GM21423 (cell line): Measurements from ENCODE around the gene CCDC9B.

Experiments
- ATAC-seq: cut with Tn5 transposase; IDR thresholded peaks from one replicate; pipeline ENCODE4 v1.9.1; 2021; ENCODE audit warnings: mild to moderate bottlenecking, moderate library complexity; ENCODE audit not compliant: unreplicated experiment

The CCDC9B gene

DNA sequence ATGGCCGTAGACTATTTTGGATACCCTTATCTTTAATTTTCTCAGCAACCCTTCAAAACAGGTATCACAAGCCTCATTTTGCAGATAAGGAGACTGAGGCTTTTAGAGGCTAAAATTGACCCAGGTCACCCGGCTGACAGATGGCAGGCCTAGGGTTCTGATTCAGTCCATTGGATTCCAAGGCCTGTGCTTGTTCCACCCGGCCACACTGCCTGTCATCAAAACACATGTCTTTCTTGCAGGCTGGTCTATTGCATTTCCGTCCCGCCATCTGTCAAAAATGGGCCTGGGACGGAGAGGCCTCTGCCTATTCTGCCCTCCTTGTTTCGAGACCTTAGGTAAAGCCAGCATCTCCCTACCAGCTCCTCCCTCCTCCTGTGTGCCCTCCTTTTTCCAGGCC lies 9.1 kb downstream of the CCDC9B start:
- no peak for ATAC-seq

DNA sequence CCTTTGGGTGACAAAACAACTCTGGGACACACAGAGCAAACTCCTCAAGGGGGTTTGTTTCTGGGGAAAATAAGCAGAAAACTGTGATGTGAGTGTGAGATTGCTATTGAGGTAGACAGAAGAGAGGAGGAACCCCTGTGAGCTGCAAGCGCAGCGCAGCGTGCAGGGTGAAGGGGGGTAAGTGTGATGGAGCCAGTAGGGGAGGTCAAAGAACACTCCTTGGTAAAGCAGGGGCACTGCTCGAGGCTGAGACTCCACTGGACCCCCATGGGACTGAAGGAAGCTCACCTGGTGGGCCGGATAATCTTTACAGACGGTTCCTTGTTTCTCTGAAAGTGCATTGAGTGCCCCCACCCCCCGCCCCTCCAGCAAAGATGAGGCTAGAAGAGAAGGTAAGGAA lies 9.7 kb downstream of the CCDC9B start:
- no peak for ATAC-seq

DNA sequence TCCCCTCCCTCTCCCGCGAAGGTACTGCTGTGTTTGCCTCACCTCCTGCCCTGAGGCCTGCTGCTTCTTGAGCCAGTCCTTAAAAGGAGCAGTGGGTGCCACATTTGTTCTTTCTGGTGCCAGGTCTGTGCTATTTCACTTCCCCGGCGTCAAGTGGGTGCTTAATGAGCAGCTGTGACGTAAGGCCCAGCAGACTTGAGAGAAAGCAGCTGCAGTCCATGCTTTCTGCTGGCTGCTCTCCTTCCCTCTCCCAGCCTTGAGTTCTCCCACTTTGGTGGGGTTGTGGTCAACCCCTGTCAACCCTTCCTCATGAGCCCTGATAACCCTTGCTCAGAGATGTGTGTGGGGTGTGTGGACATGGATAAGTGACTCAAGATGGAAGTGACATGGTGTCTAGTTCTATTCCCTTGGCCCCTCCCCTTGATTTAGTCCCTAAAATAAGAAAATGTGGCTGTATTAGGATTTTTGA lies 10.3 kb downstream of the CCDC9B start:
- no peak for ATAC-seq

DNA sequence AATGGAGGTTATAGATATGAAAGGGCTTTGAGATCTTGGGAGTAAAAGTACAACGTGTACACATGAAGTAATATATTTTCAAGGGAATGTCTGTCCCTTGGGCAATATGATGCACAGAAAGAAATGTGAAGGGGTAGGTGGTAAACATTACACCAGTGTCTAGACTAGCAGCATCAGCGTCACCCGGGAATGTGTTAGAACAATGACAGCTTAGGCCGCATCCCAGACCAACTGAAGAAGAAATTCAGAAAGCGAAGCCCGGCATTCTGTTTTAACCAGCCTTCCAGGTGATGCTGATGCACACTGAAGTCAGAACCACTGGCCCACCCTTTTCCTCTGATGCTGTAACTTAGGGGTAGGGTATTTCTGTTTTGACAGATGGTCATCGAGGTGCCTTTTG lies 10.9 kb downstream of the CCDC9B start:
- ATAC-seq = no peak

DNA sequence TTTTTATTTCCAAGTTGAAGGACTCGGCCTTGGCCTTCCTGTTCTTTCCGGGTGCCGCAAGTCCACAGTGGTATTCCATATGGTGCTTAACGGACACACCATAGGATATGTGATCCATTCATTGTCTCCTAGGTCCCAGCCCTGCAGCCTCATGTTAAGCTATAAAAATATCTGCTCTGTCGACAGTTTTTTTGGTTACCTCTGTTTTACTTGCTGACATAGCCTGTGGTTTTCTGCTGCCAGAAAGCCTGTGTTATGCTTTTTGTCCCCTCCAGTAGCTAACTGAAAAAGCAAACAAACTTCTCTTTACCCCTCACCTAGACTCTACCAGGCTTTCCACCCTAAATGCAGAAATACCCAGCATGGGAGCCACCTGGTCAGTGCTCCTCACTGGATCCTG lies 12.0 kb downstream of the CCDC9B start:
- no peak for ATAC-seq

DNA sequence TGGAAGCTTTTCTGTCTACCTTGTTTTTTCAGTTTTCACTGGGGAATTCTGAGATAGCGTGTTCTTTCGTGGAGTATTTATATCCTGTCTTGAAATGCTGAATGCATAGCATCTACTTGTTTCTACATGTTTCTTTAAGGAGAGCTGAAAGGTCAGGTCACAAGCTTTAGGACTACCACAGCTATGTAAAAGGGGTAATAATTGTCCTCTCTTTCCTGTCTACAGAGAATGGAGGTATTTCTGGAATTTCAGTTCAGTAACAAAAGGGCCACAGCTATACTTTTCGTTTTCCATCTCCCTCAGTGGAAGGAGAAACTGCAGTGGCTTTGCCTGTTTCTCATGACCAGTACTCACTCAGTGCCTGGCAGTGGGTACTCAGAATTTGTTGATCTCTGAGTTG lies 12.6 kb downstream of the CCDC9B start:
- no peak for ATAC-seq

DNA sequence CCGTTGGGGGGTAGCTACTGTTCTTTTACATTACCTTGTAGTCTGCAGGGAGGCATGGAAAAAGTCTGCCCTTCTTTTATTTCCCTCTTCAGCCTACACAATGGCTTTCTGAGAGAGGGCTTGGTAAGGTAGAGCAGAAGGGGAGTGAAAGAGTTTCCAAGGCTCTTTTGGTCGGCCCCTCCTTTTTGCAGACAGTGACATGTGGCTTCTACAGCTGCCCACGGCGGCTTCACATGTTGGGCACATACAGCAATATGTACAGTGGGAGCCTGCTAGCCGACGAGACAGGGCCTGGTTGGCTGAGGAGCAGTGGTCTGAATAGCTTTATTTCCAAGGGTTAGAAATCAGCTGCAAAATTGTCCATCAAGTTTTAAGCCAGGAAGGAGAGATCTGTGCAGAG lies 13.3 kb downstream of the CCDC9B start:
- ATAC-seq = no peak

DNA sequence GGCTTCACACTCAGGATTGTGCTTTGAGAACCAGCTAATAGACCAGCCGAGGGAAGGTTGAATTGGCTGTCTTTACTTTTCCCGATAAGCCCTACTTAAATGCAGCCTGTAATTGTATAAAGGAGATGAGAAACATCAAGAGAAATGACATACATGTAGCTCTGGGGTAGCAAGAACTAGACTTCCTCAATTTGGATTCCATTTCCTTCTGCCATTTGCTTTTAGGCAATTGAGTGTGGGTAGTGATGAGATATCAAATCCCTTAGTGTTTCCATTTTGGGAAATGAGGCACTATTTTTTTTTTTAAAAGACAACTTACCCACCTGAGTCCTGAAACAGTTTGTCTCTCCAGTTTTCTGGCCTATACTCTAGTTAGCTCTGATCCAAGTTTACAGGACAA lies 15.0 kb downstream of the CCDC9B start:
- no peak for ATAC-seq

DNA sequence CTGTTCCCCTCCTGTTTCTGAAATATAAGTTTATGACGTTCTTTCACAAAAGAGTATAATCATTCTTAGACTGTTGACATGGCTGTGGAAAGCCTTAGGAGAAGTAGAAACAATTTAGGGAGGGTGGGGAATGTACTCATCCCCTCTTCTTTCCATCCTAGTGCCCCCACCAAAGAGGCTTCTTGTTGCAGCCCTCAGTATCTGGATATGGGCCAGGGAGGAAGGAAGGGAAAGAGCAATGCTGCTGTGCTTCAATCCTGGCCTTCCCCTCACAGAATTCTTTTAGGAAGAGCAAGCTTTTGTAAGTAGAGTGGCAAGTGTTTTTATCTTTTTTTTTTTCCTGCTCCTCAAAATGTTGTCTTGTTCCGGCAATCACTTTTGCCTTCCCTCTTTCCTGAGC lies 15.6 kb downstream of the CCDC9B start:
- no peak for ATAC-seq

DNA sequence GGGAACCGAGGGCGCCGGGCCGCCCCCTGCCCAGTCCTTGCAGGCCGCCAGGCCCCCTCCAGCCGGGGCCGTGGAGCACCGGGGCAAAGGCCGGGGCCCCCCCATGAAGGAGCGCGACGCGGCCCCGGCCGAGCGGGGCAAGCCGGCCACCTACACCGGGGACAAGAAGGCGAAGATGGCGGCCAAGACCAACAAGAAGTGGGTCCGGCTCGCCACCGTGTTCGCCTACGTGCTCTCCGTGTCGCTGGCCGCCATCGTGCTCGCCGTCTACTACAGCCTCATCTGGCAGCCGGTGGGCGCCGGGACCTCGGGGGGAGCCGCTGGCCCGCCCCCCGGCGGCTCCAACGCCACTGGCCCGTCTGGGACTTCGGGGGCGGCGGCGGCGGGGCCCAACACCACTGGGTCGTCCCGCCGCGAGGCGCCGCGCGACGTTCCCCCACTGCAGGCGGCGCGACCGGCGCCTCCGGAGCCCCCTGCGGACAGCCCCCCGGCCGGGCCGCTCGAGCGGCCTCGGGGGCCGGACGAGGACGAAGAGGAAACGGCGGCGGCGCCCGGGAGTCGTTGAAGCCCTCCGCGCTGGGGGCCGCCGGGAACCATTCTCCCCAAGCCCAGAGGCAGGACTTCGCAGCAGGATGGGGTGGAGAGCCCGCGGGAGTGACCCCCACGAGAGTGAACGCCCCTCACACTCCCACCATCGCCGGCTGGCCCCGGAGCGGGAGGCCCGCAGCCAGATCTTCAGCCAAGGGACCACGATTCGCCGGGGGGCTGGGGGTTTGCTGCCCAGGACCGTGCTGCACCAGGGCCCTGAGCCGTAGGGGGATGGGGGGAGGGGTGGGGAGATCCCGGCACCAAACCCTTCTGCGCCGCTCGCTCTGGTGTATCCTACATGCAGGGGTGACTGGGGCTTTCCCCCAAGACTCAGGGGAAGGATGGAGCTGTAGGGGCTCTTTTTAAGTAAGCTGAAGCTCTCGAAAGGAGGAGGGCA lies 16.5 kb downstream of the CCDC9B start:
- peak; percentile 4 for ATAC-seq

DNA sequence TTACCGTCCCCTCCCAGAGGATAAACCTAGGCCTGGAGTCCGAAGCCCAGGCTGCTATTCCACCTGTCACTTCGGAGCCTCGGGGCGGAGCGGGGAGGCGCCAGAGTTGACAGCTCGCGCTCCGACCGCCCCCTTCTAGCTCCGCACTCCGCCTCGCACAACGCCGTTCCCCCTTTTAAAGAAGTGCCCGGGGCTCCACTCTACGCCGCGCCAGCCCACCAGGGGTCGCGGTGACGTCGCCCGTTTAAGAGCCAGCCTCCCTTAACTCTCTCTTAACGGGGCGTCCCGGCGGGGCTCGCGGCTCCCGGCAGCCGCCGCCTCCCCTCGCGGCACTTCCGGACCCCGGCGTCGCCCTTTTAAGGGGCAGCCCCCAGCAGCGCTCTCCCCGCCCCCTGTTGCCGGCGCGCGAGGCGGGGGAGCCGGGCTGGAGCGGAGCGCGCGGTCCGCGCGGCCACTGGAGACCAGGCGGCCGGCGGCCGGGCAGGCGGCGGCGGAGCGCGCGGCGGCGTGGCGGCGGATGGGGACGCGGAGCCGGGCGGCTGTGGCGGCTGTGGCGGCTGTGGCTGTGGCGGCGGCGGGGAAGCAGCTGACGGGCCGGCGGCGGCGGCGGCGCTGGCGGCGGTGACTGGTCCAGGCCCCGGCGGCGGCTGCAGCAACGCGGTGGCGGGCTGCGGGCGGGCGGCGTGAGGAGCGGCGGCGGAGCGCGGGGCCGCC lies 17.3 kb downstream of the CCDC9B start, which contains the start of gene INAFM2:
INAFM2 (plus strand) TSS at position 454 of the 714 bp plus-strand sequence. CDS start 364 bp downstream, outside the sequence.
- peak; percentile 91 for ATAC-seq

DNA sequence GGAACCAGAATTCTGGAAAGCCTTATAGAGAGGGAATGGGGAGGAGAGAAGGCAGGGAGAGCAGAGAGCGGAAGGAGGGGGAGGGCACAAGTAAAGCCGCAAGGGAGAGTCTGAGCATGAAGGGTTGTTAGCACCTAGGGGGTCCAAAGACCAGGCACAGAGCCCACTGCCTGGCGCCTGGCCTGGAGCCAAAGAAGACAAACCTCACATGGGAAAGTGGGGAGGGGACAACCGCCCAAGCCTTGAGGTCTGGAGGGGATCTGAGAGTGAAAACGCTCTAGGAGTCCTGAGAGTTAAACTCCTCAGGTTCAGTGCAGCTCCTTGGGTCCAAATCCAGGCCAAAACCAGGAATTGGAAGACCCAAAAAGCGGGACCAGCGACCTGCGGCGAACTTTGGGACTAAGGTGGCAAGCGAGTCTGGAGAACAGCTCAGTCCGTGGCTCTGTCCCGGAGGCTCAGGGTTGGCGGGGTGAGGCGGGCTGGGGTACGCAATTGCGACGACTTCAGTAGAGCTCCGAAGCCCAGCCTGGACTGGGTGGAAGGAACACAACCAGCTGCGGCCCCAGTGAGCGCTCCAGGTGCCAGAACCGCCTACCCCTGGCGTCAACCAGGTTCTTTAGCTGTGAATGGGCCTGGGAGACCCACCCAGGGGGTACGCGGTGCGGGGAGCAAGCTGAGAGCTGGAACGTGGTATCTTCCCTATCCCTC lies 18.1 kb downstream of the CCDC9B start:
- no peak for ATAC-seq

DNA sequence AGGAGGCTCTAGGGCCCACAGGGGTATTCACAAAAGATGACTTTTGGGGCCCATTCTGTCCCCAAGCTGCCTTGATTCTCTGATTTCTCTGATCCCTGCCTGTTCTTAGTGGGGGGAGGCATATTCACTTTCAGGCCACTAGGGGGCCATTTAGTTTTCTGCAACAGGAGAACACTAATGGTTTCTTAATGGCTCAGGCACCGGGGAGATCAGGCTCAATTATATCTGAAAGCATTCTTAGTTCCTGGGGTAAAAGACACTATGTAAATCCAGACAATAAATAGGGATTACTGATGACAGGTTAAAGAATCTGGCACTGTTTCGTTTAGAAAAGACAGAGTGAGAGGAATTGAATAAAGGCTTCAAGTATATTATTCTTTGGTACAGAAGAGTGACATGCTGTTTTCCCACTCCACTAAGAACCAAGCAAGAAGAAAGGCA lies 19.8 kb downstream of the CCDC9B start:
- ATAC-seq = no peak

DNA sequence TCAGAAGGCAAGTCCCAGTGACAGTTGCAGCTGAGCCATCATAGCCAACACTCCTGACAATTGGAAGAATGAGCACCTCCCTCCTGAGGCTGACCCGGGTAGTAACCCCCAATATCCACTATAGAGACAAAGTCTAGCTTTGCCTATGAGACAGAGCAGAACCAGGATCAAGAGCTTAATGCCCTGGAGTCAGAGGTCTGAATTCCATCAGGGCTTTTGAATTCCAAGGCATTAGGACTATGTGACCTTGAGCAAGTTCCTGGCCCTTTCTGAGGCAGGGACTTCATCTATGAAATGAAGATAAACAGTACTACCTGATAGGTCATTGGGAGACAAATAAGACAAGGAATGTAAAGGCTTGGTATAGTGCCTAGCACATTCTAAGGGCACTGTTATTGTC lies 20.3 kb downstream of the CCDC9B start:
- no peak for ATAC-seq

DNA sequence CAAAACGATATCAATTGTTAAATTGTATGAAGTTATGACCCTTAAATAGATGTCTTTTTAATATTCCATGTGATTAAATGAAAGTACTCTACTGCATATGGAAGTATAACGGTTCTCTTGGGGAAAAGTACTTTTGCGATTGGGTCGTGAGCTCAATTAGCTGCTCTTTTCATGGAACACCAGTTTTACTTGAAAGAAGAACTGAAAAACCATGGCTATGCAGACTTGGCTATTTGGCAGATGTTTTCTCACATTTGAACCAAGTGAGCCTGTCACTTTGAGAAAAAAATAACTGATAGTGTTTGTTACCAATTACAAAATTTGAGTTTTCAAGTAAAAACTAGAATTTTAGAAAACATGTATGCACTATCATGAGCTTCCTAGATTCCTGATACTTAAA lies 23.2 kb downstream of the CCDC9B start:
- ATAC-seq = no peak

DNA sequence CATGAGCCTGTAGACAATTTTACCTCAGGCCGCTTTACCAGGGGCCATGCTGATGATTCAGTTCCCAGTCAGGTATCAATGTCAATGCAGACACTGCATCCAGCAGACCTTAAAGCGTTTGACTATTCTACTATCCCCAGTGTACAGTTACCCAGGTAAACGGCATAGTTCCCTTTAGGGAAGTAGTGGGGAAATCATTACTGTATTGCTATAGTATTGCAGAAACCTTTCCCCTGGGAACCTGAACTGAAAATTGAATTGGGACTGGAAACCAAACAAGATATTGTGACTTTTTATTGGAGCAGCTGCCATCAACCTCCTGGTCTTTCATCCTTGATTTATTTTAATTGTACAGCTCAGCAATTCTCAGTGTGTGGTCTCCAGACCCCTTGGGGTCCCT lies 23.8 kb downstream of the CCDC9B start:
- no peak for ATAC-seq

DNA sequence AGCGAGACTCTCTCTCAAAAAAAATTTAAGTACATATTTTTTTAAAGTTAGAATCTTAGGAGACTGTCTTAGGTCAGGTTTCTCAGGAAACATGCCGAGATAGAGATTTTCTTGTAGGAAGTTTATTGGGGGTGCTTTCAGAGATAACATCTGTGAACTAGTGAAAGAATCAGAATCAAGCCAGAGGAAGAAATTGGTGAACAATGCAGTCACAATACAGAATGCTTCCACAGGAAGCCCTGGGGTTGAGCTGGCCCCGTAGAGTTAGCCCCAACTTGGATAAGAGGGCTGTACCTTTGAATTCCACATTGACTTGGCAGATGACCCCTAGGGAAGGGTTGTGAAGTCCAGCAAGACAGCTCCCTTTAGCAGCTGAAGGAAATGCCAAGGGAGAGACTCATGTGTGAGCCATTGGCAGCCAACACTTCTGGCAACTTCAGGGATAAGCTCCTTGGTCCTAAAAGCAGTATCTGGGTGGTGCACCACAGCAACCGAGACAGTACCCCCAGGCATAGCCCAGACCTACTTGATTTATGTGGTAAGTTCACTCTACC lies 25.9 kb downstream of the CCDC9B start:
- ATAC-seq = no peak

DNA sequence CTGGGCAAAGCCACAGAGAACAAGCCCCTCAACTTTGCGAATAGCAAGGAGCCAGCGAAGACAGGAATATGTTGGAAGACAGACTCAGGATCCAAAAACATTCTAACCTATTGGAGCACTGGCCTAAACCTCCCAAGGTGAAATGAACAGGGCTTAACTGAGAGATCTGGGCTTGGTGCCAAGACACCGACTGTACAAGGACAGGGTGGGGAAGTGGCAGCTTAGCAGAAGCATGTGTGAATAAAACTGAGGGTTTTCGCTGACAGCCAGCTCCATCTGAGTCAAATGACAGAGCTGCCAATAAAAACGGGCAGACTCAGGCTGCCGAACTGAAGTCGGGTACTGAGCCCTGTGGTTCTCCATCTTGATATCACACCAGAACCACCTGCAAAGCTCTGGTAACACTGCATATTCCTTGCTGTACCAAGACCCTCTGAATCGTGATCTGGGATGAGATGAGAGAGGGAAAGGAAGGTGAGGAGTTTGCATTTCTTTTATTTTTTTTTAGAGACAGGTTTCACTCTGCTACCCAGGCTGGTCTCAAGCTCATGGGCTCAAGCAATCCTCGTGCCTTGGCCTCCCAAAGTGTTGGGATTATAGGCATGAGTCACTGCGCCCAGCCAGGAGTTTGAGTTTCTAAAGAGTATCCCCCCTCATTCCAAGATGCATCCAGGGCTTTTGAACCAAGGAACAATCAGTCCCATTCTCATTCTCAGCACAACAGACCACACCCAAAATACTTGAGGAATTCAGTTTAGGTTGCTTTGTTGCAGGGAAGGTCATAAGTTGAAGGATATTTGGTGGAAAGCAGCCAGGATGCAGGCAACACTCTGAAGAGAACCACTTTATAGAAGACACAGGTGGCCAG lies 27.0 kb downstream of the CCDC9B start:
- ATAC-seq = no peak

DNA sequence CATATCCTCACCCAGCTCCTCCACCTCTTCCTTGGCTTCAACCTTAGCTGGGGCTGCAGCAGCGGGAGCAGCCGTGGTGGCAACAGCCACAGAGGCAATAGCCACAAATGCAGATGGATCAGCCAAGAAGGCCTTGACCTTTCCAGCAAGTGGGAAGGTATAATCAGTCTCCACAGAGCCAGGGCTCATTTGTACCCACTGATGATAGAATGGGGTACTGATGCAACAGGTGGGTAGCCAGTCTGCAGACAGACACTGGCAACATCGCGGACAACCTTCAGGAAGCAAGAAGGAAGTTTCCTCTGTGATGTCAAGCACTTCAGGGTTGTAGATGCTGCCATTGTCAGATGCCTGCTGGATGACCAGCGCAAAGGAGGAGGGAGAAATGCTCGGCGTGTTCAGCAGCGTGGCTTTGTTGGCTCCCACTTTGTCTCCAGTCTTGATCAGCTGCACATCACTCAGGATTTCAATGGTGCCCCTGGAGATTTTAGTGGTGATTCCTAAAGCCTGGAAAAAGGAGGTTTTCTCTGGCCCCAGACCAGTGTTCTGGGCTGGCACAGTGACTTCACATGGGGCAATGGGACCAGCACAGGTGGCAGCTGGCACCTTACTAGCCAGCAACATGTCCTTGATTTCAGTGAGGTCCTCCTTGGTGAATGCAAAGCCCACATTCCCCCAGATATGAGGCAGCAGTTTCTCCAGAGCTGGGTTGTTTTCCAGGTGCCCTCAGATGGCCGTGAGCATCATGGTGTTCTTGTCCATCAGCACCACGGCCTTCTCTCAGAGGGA lies 28.2 kb downstream of the CCDC9B start:
- no peak for ATAC-seq
